Omental fat pad (tissue), 4 donors: Measurements from ENCODE around the gene SEC23B. TPM values are rescaled to one million over a fixed set of nuclear protein-coding genes. Genes with fewer than 3 reads are reported as not detected.
"Not testable (repeated sequence)": the region's sequence is repeated elsewhere in the genome, so short reads cannot be mapped to it uniquely, and the experiment has no call there.

Experiments
- ATAC-seq: fragments of 150-250 bp; one replicate; pipeline ENCODE4 v1.9.1; 2016; ENCODE audit warnings: mild to moderate bottlenecking, moderate library complexity; ENCODE audit not compliant: low FRiP score
- DNase-seq: peaks from one replicate; pipeline ENCODE4 v3.0.0-alpha.2; 2019; ENCODE audit warnings: low spot score
- total RNA-seq, 4 donors: library from RNA; depleted of rRNA; stranded (reverse); fragments of >200 nt; gene quantifications; one replicate each; pipeline ENCODE4 v1.1.0, GENCODE V29; 2016
- TF ChIP-seq, protein P1 (sequence below), 3 donors: fragments of 450-650 bp; IDR thresholded peaks; one replicate each; pipeline ENCODE4 v1.5.1; 2016 to 2017; ENCODE audit warnings: antibody characterized with exemption in 3 of 3, mild to moderate bottlenecking in 3 of 3, moderate library complexity in 2 of 3

Gene SEC23B
- total RNA-seq, 4 donors from 2014 or later: 35.5 to 44.6 (median 38.5) TPM

DNA sequence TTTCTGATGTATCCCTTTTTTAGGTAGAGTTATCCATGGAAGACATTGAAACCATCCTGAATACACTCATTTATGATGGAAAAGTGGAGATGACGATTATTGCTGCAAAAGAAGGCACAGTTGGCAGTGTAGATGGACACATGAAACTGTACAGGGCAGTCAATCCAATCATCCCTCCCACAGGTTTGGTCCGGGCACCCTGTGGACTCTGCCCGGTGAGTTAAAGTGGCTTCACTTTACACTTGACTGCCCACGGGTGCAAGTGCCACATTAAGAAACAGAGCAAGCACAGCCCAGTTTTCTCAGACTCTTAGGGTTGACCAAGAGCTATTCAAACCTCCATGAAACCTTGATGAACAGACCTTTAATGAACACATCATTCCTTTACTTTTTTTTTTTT lies 26.1 kb upstream of the SEC23B start:
- DNase-seq: no peak
- no peak for ATAC-seq
- TF ChIP-seq, protein P1, sequence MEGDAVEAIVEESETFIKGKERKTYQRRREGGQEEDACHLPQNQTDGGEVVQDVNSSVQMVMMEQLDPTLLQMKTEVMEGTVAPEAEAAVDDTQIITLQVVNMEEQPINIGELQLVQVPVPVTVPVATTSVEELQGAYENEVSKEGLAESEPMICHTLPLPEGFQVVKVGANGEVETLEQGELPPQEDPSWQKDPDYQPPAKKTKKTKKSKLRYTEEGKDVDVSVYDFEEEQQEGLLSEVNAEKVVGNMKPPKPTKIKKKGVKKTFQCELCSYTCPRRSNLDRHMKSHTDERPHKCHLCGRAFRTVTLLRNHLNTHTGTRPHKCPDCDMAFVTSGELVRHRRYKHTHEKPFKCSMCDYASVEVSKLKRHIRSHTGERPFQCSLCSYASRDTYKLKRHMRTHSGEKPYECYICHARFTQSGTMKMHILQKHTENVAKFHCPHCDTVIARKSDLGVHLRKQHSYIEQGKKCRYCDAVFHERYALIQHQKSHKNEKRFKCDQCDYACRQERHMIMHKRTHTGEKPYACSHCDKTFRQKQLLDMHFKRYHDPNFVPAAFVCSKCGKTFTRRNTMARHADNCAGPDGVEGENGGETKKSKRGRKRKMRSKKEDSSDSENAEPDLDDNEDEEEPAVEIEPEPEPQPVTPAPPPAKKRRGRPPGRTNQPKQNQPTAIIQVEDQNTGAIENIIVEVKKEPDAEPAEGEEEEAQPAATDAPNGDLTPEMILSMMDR (IDR thresholded peaks at IDR 0.05): no peak

DNA sequence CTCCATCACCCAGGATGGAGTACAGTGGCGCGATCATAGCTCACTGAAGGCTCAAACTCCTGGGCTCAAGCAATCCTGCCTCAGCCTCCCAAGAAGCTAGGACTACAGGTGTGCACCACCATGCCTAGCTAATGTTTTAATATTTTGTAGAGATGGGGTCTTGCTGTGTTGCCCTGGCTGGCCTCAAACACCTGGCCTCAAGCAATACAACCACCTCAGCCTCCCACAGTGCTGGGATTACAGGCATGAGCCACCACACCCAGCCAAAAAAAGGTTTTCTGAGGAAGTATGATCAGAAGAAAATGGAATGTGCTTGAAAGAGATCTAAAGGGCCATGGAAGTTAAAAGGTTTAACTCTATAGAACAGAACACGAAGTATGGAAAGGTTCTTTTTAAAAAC lies 19.4 kb upstream of the SEC23B start:
- ATAC-seq: no peak
- TF ChIP-seq, protein P1 (IDR thresholded peaks at IDR 0.05): no peak
- DNase-seq: no peak

DNA sequence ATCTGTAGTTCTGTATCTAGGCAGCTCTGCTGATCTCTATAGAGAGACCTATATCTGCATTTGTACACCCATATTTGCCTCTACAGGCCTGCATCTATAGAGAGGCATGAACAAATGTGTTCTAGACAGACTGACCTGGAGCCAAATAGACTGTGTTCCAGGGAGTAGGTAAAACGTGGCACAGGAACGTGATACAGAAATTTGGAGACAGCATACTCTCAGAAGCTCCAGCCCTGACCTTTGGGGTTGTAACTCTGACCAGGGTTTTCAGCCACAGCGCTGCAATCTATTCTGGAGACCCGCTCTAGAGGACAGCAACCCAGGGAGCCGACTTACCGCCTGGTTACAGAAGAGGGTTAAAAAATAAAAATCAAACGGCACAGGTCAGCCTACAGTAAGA lies 11.7 kb upstream of the SEC23B start:
- TF ChIP-seq, protein P1 (IDR thresholded peaks at IDR 0.05): no peak
- no peak for DNase-seq
- ATAC-seq: no peak

DNA sequence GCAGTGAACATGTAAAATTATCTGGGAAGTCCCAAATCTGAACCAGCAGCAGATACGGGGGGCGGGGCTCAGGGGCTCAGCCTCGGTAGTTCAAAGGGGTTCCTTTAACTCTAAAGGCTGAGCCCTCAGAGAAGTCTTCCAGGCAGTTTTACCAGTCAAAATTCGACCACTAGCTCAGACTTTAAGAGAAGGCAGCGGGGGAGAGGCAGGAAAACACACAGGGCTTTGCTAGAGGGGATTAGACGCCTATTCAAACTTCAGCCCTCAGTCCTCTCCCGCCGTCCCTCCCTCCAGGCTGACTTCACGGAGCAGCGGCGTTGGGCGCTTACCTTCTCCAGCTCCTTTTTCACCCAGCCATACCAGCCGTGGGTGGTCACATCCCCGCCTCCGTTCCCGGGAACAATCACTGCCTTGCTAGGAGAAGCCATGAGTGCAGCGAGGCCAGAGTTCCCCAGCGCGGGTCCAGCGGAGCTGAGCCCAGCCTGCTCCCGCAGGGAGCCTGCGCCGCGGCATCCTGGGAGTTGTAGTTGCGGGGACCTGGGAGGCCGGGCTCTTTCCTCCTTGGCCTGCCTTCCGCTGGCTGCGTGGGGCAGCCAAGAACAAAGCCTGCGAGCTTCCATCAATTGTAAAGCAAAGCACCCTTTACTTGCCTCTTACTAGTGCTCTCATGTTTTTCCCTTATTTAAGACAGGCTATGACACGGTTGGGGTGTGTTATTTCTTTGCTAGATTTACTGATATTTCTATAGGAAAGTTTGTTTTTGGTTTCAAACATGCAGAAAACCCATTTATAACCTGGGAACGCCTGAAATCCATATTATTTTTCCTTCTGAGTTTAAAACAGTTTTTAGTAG lies 10.8 kb upstream of the SEC23B start, which contains the start of gene RBBP9:
RBBP9 (minus strand) TSS at position 486 of the 853 bp plus-strand sequence; CDS start at position 428, 58 bp downstream.
- TF ChIP-seq, protein P1 (IDR thresholded peaks at IDR 0.05): no peak
- peak; percentile 50 for DNase-seq
- peak; percentile 99 for ATAC-seq

DNA sequence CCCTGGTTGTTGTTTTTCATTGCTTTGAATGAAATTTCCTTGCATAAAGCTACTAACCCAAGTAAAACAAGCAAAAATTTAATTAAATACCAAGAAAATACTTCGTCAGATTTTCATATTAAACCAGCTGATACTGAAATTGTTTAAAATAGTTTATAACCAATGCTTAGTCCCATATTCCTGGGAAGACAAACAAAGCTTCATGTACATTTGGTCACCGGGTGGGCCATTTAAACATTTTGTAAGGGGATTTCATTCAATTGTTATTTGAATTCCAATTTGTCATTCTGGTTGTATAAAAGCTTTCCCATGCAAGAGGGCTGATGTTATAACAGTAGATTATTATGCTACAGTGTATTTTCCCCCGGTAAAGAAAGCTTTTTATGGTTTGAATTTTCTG lies 10.1 kb upstream of the SEC23B start:
- TF ChIP-seq, protein P1 (IDR thresholded peaks at IDR 0.05): no peak
- no peak for ATAC-seq

DNA sequence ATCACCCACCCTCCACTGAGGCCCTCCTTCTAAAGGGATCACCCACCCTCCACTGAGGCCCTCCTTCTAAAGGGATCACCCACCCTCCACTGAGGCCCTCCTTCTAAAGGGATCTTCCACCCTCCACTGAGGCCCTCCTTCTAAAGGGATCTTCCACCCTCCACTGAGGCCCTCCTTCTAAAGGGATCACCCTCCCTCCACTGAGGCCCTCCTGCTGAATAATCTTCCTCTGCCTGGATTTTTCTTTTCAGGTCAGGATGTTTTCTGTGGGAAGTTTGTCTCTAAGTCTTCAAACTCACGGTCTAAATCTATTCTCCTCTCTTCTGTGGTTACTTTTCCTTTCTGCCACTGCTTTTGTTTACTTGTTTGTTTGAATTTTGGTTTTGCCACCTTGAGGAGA lies 6.1 kb upstream of the SEC23B start:
- not testable (repeated sequence) for ATAC-seq, DNase-seq

More for the DNA sequence above, 10.1 kb upstream of the SEC23B start:
- DNase-seq: no peak

DNA sequence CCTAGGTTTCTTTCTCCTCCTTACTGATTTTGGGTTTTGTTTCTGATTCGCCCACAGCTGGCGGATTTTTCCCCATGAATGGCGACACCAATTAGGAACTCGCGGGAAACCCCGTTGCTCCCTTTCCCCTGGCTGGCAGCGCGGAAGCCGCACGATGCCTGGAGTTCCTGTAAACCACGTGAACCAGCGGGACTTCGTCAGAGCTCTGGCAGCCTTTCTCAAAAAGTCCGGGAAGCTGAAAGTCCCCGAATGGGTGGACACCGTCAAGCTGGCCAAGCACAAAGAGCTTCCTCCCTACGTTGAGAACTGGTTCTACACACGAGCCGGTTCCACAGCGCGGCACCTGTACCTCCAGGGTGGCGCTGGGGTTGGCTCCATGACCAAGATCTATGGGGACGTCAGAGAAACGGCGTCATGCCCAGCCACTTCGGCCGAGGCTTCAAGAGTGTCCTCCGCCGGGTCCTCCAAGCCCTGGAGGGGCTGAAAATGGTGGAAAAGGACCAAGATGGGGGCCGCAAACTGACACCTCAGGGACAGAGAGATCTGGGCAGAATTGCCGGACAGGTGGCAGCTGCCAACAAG lies 3.2 kb upstream of the SEC23B start:
- DNase-seq (no peak), ATAC-seq (no peak)
- TF ChIP-seq, protein P1 (IDR thresholded peaks at IDR 0.05): no peak
